Upper lobe of left lung (tissue), 4 donors: ENCODE measurements around the gene ZKSCAN5.

Experiments used
- CTCF ChIP-seq, 6 experiments: fragments of 450-650 bp in 4 of 6; fragments of 200-600 bp in 2 of 6; sonication (generic) in 2 of 6; IDR thresholded peaks; one replicate each; pipeline ENCODE4 v1.5.1; 2016 to 2019; ENCODE audit warnings: antibody characterized with exemption in 6 of 6
- EP300 ChIP-seq, 4 donors: sonication (generic); formaldehyde crosslinking; IDR thresholded peaks; one replicate each; pipeline ENCODE4 v1.5.1; 2017; ENCODE audit warnings: antibody characterized with exemption in 4 of 4, control low read depth in 2 of 4
- POLR2A ChIP-seq, 4 donors: fragments of 450-650 bp; IDR thresholded peaks; one replicate each; pipeline ENCODE4 v1.5.1; 2016 to 2017; ENCODE audit warnings: antibody characterized with exemption in 4 of 4, mild to moderate bottlenecking in 2 of 4

- TF ChIP-seq POLR2A (IDR thresholded peaks at IDR 0.05): no peak
- no peak for TF ChIP-seq CTCF (IDR thresholded peaks at IDR 0.05)
- no peak for TF ChIP-seq EP300 (IDR thresholded peaks at IDR 0.05)
Measured at GRCh38 chr7:99498546-99498944, 5.9 kb upstream of the ZKSCAN5 start.
